ENCODE results near the gene AHRR. TPM values are rescaled to one million over a fixed set of nuclear protein-coding genes. Genes with fewer than 3 reads are reported as not detected.

AHRR gene
- total RNA-seq, 1 donor, result 54.6 TPM

GRCh38 chr5:374631-375335 lies 53.3 kb downstream of the AHRR start:
- no peak for TF ChIP-seq CTCF (IDR thresholded peaks at IDR 0.05; ENCODE audit: extremely low read depth, low read depth, low read length)

GRCh38 chr5:375336-375920 lies 53.9 kb downstream of the AHRR start:
- H3K27ac ChIP-seq (ENCODE audit: low read depth, low read length), result peak overlapping the region; percentile 100
- DNase-seq (ENCODE audit: insufficient read length, low spot score, missing footprints), result peak; percentile 70

More at GRCh38 chr5:374631-375335, 53.3 kb downstream of the AHRR start:
- Histone ChIP-seq H3K4me1 (ENCODE audit: insufficient read depth, low read length) (peaks cover 51% of the 10 kb centered on the region), H3K4me2 (ENCODE audit: insufficient read depth, low read length) (peak overlapping the region; percentile 47), H4K20me1 (ENCODE audit: insufficient read depth, low read length) (no peaks in the 10 kb centered on the region), H3K79me2 (ENCODE audit: insufficient read depth, low read length) (peaks cover 75% of the 10 kb centered on the region), H3K27ac (ENCODE audit: low read depth, low read length) (peak overlapping the region; percentile 100), H3K36me3 (ENCODE audit: insufficient read depth, low read length) (peaks cover 52% of the 10 kb centered on the region), H2AFZ (ENCODE audit: low read length) (no peak overlapping the region), H3K9me3 (ENCODE audit: low read depth, low read length) (no peaks in the 10 kb centered on the region), H3K27me3 (ENCODE audit: insufficient read depth, low read length) (no peaks in the 10 kb centered on the region), H3K4me3 (ENCODE audit: insufficient read depth, low read length) (no peak overlapping the region)
- DNase-seq (ENCODE audit: insufficient read length, low spot score, missing footprints), result peak; percentile 65

GRCh38 chr5:375921-376798 lies 54.6 kb downstream of the AHRR start:
- no peaks in the 10 kb centered on the region for H3K9me3 ChIP-seq (ENCODE audit: low read depth, low read length)
- H3K79me2 ChIP-seq (ENCODE audit: insufficient read depth, low read length), result peaks cover 66% of the 10 kb centered on the region
- DNase-seq (ENCODE audit: insufficient read length, low spot score, missing footprints), result peak; percentile 71
- H3K4me2 ChIP-seq (ENCODE audit: insufficient read depth, low read length), result no peak overlapping the region
- peaks cover 62% of the 10 kb centered on the region for H3K4me1 ChIP-seq (ENCODE audit: insufficient read depth, low read length)
- peak overlapping the region; percentile 100 for H3K27ac ChIP-seq (ENCODE audit: low read depth, low read length)
- no peaks in the 10 kb centered on the region for H3K27me3 ChIP-seq (ENCODE audit: insufficient read depth, low read length)
- H4K20me1 ChIP-seq (ENCODE audit: insufficient read depth, low read length), result no peaks in the 10 kb centered on the region
- H2AFZ ChIP-seq (ENCODE audit: low read length), result no peak overlapping the region
- H3K4me3 ChIP-seq (ENCODE audit: insufficient read depth, low read length), result no peak overlapping the region
- no peak for TF ChIP-seq CTCF (IDR thresholded peaks at IDR 0.05; ENCODE audit: extremely low read depth, low read depth, low read length)
- H3K36me3 ChIP-seq (ENCODE audit: insufficient read depth, low read length), result peaks cover 51% of the 10 kb centered on the region

More at GRCh38 chr5:375336-375920, 53.9 kb downstream of the AHRR start:
- H3K27me3 ChIP-seq (ENCODE audit: insufficient read depth, low read length), result no peaks in the 10 kb centered on the region
- H3K4me2 ChIP-seq (ENCODE audit: insufficient read depth, low read length), result no peak overlapping the region
- H3K9me3 ChIP-seq (ENCODE audit: low read depth, low read length), result no peaks in the 10 kb centered on the region
- H3K36me3 ChIP-seq (ENCODE audit: insufficient read depth, low read length), result peaks cover 48% of the 10 kb centered on the region
- H2AFZ ChIP-seq (ENCODE audit: low read length), result no peak overlapping the region
- H3K79me2 ChIP-seq (ENCODE audit: insufficient read depth, low read length), result peaks cover 72% of the 10 kb centered on the region
- H3K4me3 ChIP-seq (ENCODE audit: insufficient read depth, low read length), result no peak overlapping the region
- H4K20me1 ChIP-seq (ENCODE audit: insufficient read depth, low read length), result no peaks in the 10 kb centered on the region
- H3K4me1 ChIP-seq (ENCODE audit: insufficient read depth, low read length), result peaks cover 56% of the 10 kb centered on the region
- no peak for TF ChIP-seq CTCF (IDR thresholded peaks at IDR 0.05; ENCODE audit: extremely low read depth, low read depth, low read length)

Data from osteoblast (primary cell).